ENCODE data around the gene MNDA. TPM values are rescaled to one million over a fixed set of nuclear protein-coding genes. Genes with fewer than 3 reads are reported as not detected.
"Not testable (repeated sequence)": the region's sequence is repeated elsewhere in the genome, so short reads cannot be mapped to it uniquely, and the experiment has no call there.

The MNDA gene
- total RNA-seq, 2 experiments from 2014 or later: not detected

DNA sequence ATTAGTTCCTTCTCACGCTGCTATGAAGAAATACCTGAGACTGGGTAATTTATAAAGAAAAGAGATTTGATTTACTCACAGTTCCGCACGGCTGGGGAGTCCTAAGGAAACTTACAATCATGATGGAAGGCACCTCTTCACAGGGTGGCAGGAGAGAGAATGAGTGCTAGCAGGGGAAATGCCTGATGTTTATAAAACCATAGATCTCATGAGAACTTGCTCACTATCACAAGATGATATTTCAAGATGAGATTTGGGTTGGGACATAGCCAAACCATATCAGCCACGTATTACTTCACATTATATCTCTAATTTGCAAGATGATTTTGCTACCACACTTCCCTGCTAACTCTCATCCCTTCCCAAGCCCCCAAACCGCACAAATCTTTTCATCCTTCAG, 9.1 kb downstream of the MNDA start:
- DNase-seq (no peak), ATAC-seq (no peak)
- POLR2A ChIA-PET: no interaction called here
- Mint-ChIP-seq H3K9me3 (no peaks in the 10 kb centered on the region), H3K36me3 (ENCODE audit: low read depth) (no peaks in the 10 kb centered on the region), H3K4me1 (ENCODE audit: low read depth) (no peaks in the 10 kb centered on the region), H3K27ac (no peak overlapping the region), H3K4me3 (no peak overlapping the region), H3K27me3 (peaks cover 9% of the 10 kb centered on the region)
- CTCF ChIA-PET: no interaction called here
- TF ChIP-seq CTCF (IDR thresholded peaks at IDR 0.05): no peak
- intact Hi-C loops (cut with micrococcal nuclease): no loop called here

DNA sequence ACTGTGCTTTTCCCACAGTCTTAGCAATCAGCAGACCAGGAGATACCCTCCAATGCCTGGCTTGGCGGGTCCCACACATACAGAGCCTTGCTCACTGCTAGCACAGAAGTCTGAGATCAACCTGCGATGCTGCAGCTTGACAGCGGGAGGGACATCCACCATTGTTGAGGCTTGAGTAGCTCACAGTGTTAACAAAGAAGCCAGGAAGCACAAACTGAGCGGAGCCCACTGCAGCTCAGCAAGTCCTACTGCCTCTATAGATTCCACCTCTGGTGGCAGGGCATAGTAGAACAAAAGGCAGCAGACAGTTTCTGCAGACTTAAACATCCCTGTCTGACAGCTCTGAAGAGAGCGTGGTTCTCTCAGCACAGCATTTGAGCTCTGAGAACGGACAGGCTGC, 33.4 kb downstream of the MNDA start:
- no peak for DNase-seq
- ChIA-PET POLR2A (no interaction called here), CTCF (no interaction called here)
- intact Hi-C loops (cut with micrococcal nuclease): no loop called here
- Mint-ChIP-seq H3K36me3 (ENCODE audit: low read depth) (peaks cover 2% of the 10 kb centered on the region), H3K27me3 (peaks cover 9% of the 10 kb centered on the region), H3K4me1 (ENCODE audit: low read depth) (no peaks in the 10 kb centered on the region), H3K27ac (no peak overlapping the region), H3K9me3 (peaks cover 17% of the 10 kb centered on the region), H3K4me3 (no peak overlapping the region)
- ATAC-seq: no peak
- no peak for TF ChIP-seq CTCF (IDR thresholded peaks at IDR 0.05)

GRCh38 chr1:158870438-158870837, 39.3 kb downstream of the MNDA start:
- H3K36me3 Mint-ChIP-seq (ENCODE audit: low read depth); intact Hi-C loops (cut with micrococcal nuclease); CTCF ChIA-PET; H3K27ac Mint-ChIP-seq; ATAC-seq; H3K9me3 Mint-ChIP-seq; DNase-seq; H3K4me1 Mint-ChIP-seq (ENCODE audit: low read depth); H3K27me3 Mint-ChIP-seq; H3K4me3 Mint-ChIP-seq: not testable (repeated sequence)
- POLR2A ChIA-PET: interaction anchor here (0.6 kb wide), 1 partner anchor 124 kb away, joined by 4 read pairs; no protein-coding TSS in a partner anchor

- no peaks in the 10 kb centered on the region for H3K36me3 Mint-ChIP-seq (ENCODE audit: low read depth)
- H3K4me3 Mint-ChIP-seq: no peak overlapping the region
- no peak for DNase-seq
- ATAC-seq: no peak
- no peaks in the 10 kb centered on the region for H3K4me1 Mint-ChIP-seq (ENCODE audit: low read depth)
- ChIA-PET POLR2A (no interaction called here), CTCF (no interaction called here)
- no peak overlapping the region for H3K27ac Mint-ChIP-seq
- H3K27me3 Mint-ChIP-seq: peaks cover 6% of the 10 kb centered on the region
- intact Hi-C loops (cut with micrococcal nuclease): no loop called here
- no peak for TF ChIP-seq CTCF (IDR thresholded peaks at IDR 0.05)
- H3K9me3 Mint-ChIP-seq: no peaks in the 10 kb centered on the region
Measured at GRCh38 chr1:158873141-158873540, 42.0 kb downstream of the MNDA start.

DNA sequence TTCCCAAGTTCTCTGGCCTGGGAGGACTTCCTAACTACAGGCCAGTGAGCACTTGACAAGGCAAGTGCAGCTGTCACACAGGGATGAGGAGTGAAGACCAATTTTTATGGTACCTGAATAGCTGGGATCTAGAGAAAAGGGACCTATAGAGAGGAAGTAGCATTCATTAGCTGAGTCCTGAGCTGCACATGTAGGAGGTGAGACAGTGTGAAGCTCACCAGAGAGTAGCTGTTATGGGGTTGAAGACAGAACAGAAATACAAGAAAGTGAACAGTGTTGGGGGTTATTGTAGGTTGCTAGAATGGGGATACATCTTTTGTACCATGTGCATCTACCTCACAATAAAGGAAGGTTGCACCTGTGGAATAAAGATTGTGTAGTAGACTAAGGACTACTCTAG, 62.5 kb downstream of the MNDA start:
- Mint-ChIP-seq H3K4me3 (no peak overlapping the region), H3K27ac (no peak overlapping the region), H3K4me1 (ENCODE audit: low read depth) (no peaks in the 10 kb centered on the region), H3K9me3 (no peaks in the 10 kb centered on the region), H3K27me3 (peaks cover 1% of the 10 kb centered on the region), H3K36me3 (ENCODE audit: low read depth) (no peaks in the 10 kb centered on the region)
- intact Hi-C loops (cut with micrococcal nuclease): no loop called here
- DNase-seq (no peak), ATAC-seq (no peak)
- POLR2A ChIA-PET: no interaction called here
- CTCF ChIA-PET: no interaction called here
- TF ChIP-seq CTCF (IDR thresholded peaks at IDR 0.05): no peak

GRCh38 chr1:158898722-158899121, 67.6 kb downstream of the MNDA start:
- ATAC-seq: no peak
- no peak for TF ChIP-seq CTCF (IDR thresholded peaks at IDR 0.05)
- Mint-ChIP-seq H3K27ac (no peak overlapping the region), H3K4me3 (no peak overlapping the region), H3K9me3 (no peaks in the 10 kb centered on the region), H3K4me1 (ENCODE audit: low read depth) (no peaks in the 10 kb centered on the region), H3K36me3 (ENCODE audit: low read depth) (no peaks in the 10 kb centered on the region), H3K27me3 (peaks cover 3% of the 10 kb centered on the region)
- DNase-seq: no peak
- intact Hi-C loops (cut with micrococcal nuclease): no loop called here
- POLR2A ChIA-PET: no interaction called here
- CTCF ChIA-PET: no interaction called here

Measured in activated CD8-positive, alpha-beta T cell treated with anti-CD3 and anti-CD28 coated beads for 36 hours (primary cell).